ENCODE results near the gene E2F2. TPM values are rescaled to one million over a fixed set of nuclear protein-coding genes. Genes with fewer than 3 reads are reported as not detected.

The E2F2 gene
- total RNA-seq (1 to 10 TPM; 1.1 to 1.2 TPM), polyA plus RNA-seq (1 to 10 TPM in 1 of 2 donors, under 1 TPM in 1; 0.69 to 1.1 TPM)

DNA sequence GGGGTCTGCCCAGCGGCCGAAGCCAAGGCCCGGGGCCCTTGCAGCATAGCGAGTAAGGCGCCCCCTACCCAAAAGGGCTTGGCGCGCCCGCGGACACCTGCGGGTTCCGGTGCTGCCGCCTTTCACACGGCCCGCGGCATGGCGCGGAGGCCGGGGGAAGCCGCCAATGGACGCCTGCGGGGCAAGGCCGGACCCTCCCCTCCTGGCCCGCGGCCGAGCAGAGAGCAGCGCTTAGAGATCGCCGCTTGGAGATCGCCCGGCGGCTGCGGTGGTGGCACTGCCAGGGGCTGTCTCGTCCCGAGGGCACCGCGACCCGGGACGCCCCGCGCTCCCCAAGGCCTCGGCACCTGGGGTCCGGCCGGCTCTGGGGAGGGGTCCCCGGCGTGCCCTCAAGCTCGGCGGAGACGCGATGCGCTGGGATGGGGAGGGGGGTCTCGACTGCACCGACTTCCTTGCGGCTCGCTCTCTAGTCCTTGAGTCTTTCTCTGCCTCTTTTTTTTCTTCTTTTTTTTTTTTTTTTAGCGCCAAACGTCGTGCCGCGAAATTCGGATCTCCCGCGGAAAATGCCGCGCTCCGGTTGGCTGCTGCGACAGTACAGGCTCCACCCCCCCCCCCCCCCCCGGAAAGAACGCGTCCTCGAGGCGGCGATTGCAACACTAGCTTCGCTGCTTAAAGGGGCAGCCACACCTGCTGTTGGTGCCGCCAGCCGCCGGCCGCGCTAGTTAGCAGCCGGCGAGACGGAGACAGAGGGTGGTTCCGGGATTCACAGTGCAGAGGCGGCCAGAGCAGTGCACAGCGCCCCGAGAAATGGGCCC, at the start of gene E2F2:
Gene E2F2 (minus strand): TSS at position 487 of the 815 bp plus-strand sequence. CDS start 440 bp downstream, at position 47.
- Mint-ChIP-seq H3K36me3 (no peaks in the 10 kb centered on the region), H3K4me3 (peak within 1 kb of the TSS; percentile 90 to 96 (median 92)), H3K9me3 (peaks cover 0 to 3% (median 0%) of the 10 kb centered on the region in 8 donors), H3K4me1 (peaks cover 58 to 90% (median 80%) of the 10 kb centered on the region in 4 donors), H3K27me3 (no peaks in the 10 kb centered on the region), H3K27ac (peak within 1 kb of the TSS; percentile 86 to 97 (median 94))
- peak; percentile 78 to 86 (median 82) for DNase-seq
- ChIA-PET CTCF (ENCODE audit: partially characterized antibody) (interaction anchor here (1.0 to 30.3 kb wide), 7 partner anchors 8 to 107 kb away, joined by 3 to 924 read pairs (median 6); no protein-coding TSS in a partner anchor), POLR2A (ENCODE audit: partially characterized antibody) (interaction anchor here (0.6 to 11.2 kb wide), 15 partner anchors 9 to 187 kb away, joined by 3 to 135 read pairs (median 6); partner anchors contain the start of genes ASAP3, HNRNPR and RPL11)
- intact Hi-C loops (cut with micrococcal nuclease): loop anchor here (1.0 to 2.0 kb wide), 4 partner anchors 28 to 187 kb away; partner anchors contain the start of genes ASAP3, HNRNPR and ID3
- Histone ChIP-seq H3K4me1 (ENCODE audit: insufficient read depth, low read length) (peaks cover 82% of the 10 kb centered on the region), H3K36me3 (ENCODE audit: insufficient read depth, low read length) (no peaks in the 10 kb centered on the region), H3K9me3 (ENCODE audit: control insufficient read depth in 1 of 2, low read length in 2 of 2) (no peaks in the 10 kb centered on the region), H3K4me3 (ENCODE audit: low read length in 2 of 2) (peak within 1 kb of the TSS; percentile 40 to 64), H3K27ac (ENCODE audit: low read depth, low read length) (peak within 1 kb of the TSS; percentile 60), H3K27me3 (ENCODE audit: insufficient read depth, low read length) (no peaks in the 10 kb centered on the region)

GRCh38 chr1:23578997-23579363, 47.9 kb upstream of the E2F2 start:
- Mint-ChIP-seq H3K4me1 (peaks cover 13 to 27% (median 20%) of the 10 kb centered on the region in 4 donors), H3K4me3 (no peak overlapping the region), H3K27ac (peak overlapping the region in 2 of 7 donors; percentile 2 to 69), H3K27me3 (no peaks in the 10 kb centered on the region), H3K36me3 (no peaks in the 10 kb centered on the region), H3K9me3 (no peaks in the 10 kb centered on the region)
- no peaks in the 10 kb centered on the region for H3K27me3 ChIP-seq (ENCODE audit: insufficient read depth, low read length)
- H3K9me3 ChIP-seq (ENCODE audit: control insufficient read depth in 1 of 2, low read length in 2 of 2): no peaks in the 10 kb centered on the region
- H3K4me1 ChIP-seq (ENCODE audit: insufficient read depth, low read length): peaks cover 25% of the 10 kb centered on the region
- intact Hi-C loops (cut with micrococcal nuclease): loop anchor here (1.0 kb wide), 1 partner anchor 20 kb away; the partner anchor contains the start of gene ID3
- H3K27ac ChIP-seq (ENCODE audit: low read depth, low read length): no peak overlapping the region
- POLR2A ChIA-PET (ENCODE audit: partially characterized antibody): interaction anchor here (0.9 to 8.4 kb wide), 4 partner anchors 13 to 40 kb away, joined by 3 to 111 read pairs (median 16); partner anchors contain the start of gene ID3
- CTCF ChIA-PET (ENCODE audit: partially characterized antibody): no interaction called here
- DNase-seq: no peak
- H3K4me3 ChIP-seq (ENCODE audit: low read length in 2 of 2): no peak overlapping the region
- no peaks in the 10 kb centered on the region for H3K36me3 ChIP-seq (ENCODE audit: insufficient read depth, low read length)

DNA sequence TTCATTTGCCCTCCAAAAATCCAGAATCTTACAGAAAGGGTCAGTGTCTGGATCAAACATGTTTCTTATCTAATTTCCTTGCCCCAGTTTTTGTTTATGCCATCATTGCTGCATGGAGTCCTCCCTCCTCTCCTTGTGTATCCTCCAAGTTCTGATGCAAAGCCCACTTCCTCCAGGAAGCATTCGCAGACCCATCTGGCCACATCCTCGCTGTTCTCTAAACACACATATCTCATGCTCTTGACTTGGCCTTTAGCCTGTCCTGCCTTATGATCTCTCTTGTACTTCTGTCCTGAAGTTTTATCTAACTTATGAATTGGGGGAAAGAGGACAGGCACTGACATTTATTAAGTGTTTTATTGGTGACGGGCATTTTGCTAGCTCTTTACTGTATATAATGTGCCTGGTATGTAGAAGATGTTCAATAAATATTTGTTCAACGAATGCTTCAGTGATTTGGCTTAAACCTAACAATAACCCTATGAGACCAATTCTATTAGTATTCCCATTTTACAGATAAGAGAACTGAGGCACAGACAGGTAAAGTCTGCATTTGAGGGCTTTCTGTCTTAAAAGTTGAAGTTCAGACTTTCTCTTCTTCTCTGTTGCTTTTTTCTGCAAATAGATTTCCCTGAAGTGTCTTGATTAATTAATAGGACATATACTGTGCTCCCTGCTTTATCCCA, 47.4 kb upstream of the E2F2 start:
- Mint-ChIP-seq H3K27me3 (no peaks in the 10 kb centered on the region), H3K4me1 (peaks cover 13 to 27% (median 20%) of the 10 kb centered on the region in 4 donors), H3K4me3 (peak overlapping the region in 5 of 8 donors; percentile 23 to 67 (median 47)), H3K36me3 (no peaks in the 10 kb centered on the region), H3K9me3 (no peaks in the 10 kb centered on the region), H3K27ac (peak overlapping the region in 6 of 7 donors; percentile 4 to 69 (median 27))
- Histone ChIP-seq H3K27me3 (ENCODE audit: insufficient read depth, low read length) (no peaks in the 10 kb centered on the region), H3K36me3 (ENCODE audit: insufficient read depth, low read length) (no peaks in the 10 kb centered on the region), H3K4me1 (ENCODE audit: insufficient read depth, low read length) (peaks cover 25% of the 10 kb centered on the region), H3K27ac (ENCODE audit: low read depth, low read length) (no peak overlapping the region), H3K9me3 (ENCODE audit: control insufficient read depth in 1 of 2, low read length in 2 of 2) (no peaks in the 10 kb centered on the region), H3K4me3 (ENCODE audit: low read length in 2 of 2) (no peak overlapping the region)
- no peak for DNase-seq
- ChIA-PET CTCF (ENCODE audit: partially characterized antibody) (interaction anchor here (1.5 to 1.8 kb wide), 2 partner anchors 15 to 23 kb away, joined by 5 to 8 read pairs; no protein-coding TSS in a partner anchor), POLR2A (ENCODE audit: partially characterized antibody) (interaction anchor here (0.9 to 8.4 kb wide), 7 partner anchors 13 to 41 kb away, joined by 3 to 111 read pairs (median 8); partner anchors contain the start of gene ID3)
- intact Hi-C loops (cut with micrococcal nuclease): loop anchor here (1.0 kb wide), 1 partner anchor 19 kb away; the partner anchor contains the start of gene ID3

GRCh38 chr1:23577056-23578004, 46.3 kb upstream of the E2F2 start:
- no peaks in the 10 kb centered on the region for H3K9me3 ChIP-seq (ENCODE audit: control insufficient read depth in 1 of 2, low read length in 2 of 2)
- Mint-ChIP-seq H3K4me3 (peak overlapping the region in 3 of 8 donors; percentile 36 to 46 (median 38)), H3K27ac (peak overlapping the region; percentile 4 to 86 (median 54)), H3K36me3 (no peaks in the 10 kb centered on the region), H3K27me3 (no peaks in the 10 kb centered on the region), H3K9me3 (no peaks in the 10 kb centered on the region), H3K4me1 (peaks cover 13 to 27% (median 20%) of the 10 kb centered on the region in 4 donors)
- ChIA-PET CTCF (ENCODE audit: partially characterized antibody) (interaction anchor here (0.9 to 2.5 kb wide), 12 partner anchors 14 to 174 kb away, joined by 3 to 29 read pairs (median 4); no protein-coding TSS in a partner anchor), POLR2A (ENCODE audit: partially characterized antibody) (interaction anchor here (0.6 to 8.4 kb wide), 16 partner anchors 10 to 60 kb away, joined by 3 to 111 read pairs (median 6); partner anchors contain the start of gene ID3)
- no peaks in the 10 kb centered on the region for H3K27me3 ChIP-seq (ENCODE audit: insufficient read depth, low read length)
- no peaks in the 10 kb centered on the region for H3K36me3 ChIP-seq (ENCODE audit: insufficient read depth, low read length)
- no peak overlapping the region for H3K4me3 ChIP-seq (ENCODE audit: low read length in 2 of 2)
- no peak for DNase-seq
- H3K4me1 ChIP-seq (ENCODE audit: insufficient read depth, low read length): peaks cover 25% of the 10 kb centered on the region
- intact Hi-C loops (cut with micrococcal nuclease): loop anchor here (1.0 kb wide), 1 partner anchor 18 kb away; the partner anchor contains the start of gene ID3
- no peak overlapping the region for H3K27ac ChIP-seq (ENCODE audit: low read depth, low read length)

DNA sequence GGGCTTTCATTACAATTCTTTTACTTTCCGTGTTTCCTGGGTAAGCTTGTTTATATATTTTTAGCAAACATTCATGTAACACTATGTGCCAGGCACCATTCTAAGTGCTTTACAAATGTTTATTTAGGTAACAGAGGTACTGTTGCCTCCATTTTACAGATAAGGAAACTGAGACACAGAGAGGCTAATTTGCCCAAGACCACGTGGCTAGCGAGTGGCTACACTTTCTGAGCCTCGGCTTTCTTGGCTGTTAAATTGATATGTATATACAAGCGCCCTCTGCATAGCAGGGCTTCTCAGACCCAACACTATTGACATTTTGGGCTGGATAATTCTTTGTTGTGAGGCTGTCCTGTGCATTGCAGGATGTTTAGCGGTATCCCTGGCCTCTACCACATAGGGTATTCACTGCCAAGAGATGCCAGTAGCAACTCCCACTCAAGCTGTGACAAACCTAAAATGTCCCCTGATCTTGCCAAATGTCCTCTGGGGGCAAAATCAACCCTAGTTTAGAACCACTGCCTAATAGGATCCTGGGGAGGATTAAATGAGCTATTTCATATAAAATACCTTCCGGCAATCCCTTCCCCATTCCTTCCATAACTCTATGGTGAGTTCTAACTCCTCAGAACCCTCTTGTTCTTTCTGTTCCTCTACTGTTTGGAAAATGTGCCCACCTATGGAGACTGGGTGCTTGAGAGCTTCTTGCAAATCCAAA, 45.5 kb upstream of the E2F2 start:
- CTCF ChIA-PET (ENCODE audit: partially characterized antibody): interaction anchor here (0.6 to 2.5 kb wide), 13 partner anchors 13 to 173 kb away, joined by 3 to 29 read pairs (median 4); no protein-coding TSS in a partner anchor
- Mint-ChIP-seq H3K27ac (peak overlapping the region in 2 of 7 donors; percentile 4 to 46), H3K4me3 (no peak overlapping the region), H3K36me3 (no peaks in the 10 kb centered on the region), H3K4me1 (peaks cover 13 to 27% (median 20%) of the 10 kb centered on the region in 4 donors), H3K9me3 (no peaks in the 10 kb centered on the region), H3K27me3 (no peaks in the 10 kb centered on the region)
- no peaks in the 10 kb centered on the region for H3K36me3 ChIP-seq (ENCODE audit: insufficient read depth, low read length)
- H3K4me1 ChIP-seq (ENCODE audit: insufficient read depth, low read length): peaks cover 25% of the 10 kb centered on the region
- no peak overlapping the region for H3K27ac ChIP-seq (ENCODE audit: low read depth, low read length)
- no peak overlapping the region for H3K4me3 ChIP-seq (ENCODE audit: low read length in 2 of 2)
- H3K27me3 ChIP-seq (ENCODE audit: insufficient read depth, low read length): no peaks in the 10 kb centered on the region
- intact Hi-C loops (cut with micrococcal nuclease): no loop called here
- no peak for DNase-seq
- POLR2A ChIA-PET (ENCODE audit: partially characterized antibody): interaction anchor here (0.9 to 8.4 kb wide), 16 partner anchors 9 to 61 kb away, joined by 3 to 111 read pairs (median 6); partner anchors contain the start of gene ID3
- no peaks in the 10 kb centered on the region for H3K9me3 ChIP-seq (ENCODE audit: control insufficient read depth in 1 of 2, low read length in 2 of 2)

Data from CD4-positive, alpha-beta memory T cell (primary cell).